HEK293 (cell line): Measurements from ENCODE around the gene WWOX.

Experiments used
- CTCF ChIP-seq: fragments of 450-650 bp; formaldehyde crosslinking; IDR thresholded peaks from 2 replicates; pipeline ENCODE4 v1.5.1; 2016; ENCODE audit warnings: missing biosample characterization, missing genetic modification characterization
- ZBTB1 ChIP-seq: fragments of 450-650 bp; formaldehyde crosslinking; IDR thresholded peaks from 2 replicates; pipeline ENCODE4 v1.5.1; 2016; ENCODE audit warnings: missing biosample characterization, missing genetic modification characterization
- ZBTB10 ChIP-seq: fragments of 450-650 bp; formaldehyde crosslinking; IDR thresholded peaks from 2 replicates; pipeline ENCODE4 v1.5.1; 2016; ENCODE audit warnings: missing biosample characterization, missing genetic modification characterization
- ZNF133 ChIP-seq: fragments of 450-650 bp; formaldehyde crosslinking; IDR thresholded peaks from 2 replicates; pipeline ENCODE4 v1.5.1; 2016; ENCODE audit warnings: missing biosample characterization, missing genetic modification characterization
- ZNF18 ChIP-seq: fragments of 450-650 bp; formaldehyde crosslinking; IDR thresholded peaks from 2 replicates; pipeline ENCODE4 v1.5.1; 2016; ENCODE audit warnings: missing biosample characterization, missing genetic modification characterization
- ZNF398 ChIP-seq: fragments of 450-650 bp; formaldehyde crosslinking; IDR thresholded peaks from 2 replicates; pipeline ENCODE4 v1.5.1; 2017; ENCODE audit warnings: missing biosample characterization, missing genetic modification characterization

GRCh38 chr16:78094166-78094565, 5.3 kb upstream of the WWOX start:
- TF ChIP-seq ZNF18 (tag by site-specific recombination) (no peak), CTCF (tag by site-specific recombination) (peak; percentile 32; the same call in 1 of the 2 replicates), ZNF133 (no peak), ZBTB1 (tag by site-specific recombination) (no peak), ZNF398 (tag by site-specific recombination) (no peak), ZBTB10 (tag by site-specific recombination) (no peak)
